Loucy (cell line): ENCODE measurements around the gene COL11A1.
"Not testable (repeated sequence)": the region's sequence is repeated elsewhere in the genome, so short reads cannot be mapped to it uniquely, and the experiment has no call there.

Experiments used
- H2AFZ ChIP-seq: fragments of 200-600 bp; sonication (generic); 2 replicates; pipeline ENCODE4 v1.6.0; 2016; ENCODE audit warnings: antibody characterized with exemption, mild to moderate bottlenecking, low read length, moderate library complexity
- H3F3A ChIP-seq: fragments of 200-600 bp; 2 replicates; pipeline ENCODE4 v1.6.0; 2016; ENCODE audit warnings: antibody characterized with exemption, low read depth, mild to moderate bottlenecking
- H3K27me3 ChIP-seq: fragments of 200-600 bp; sonication (generic); 2 replicates; pipeline ENCODE4 v1.6.1; 2014; ENCODE audit warnings: low read length, mild to moderate bottlenecking; ENCODE audit not compliant: insufficient read depth, poor library complexity, severe bottlenecking
- H3K36me3 ChIP-seq: fragments of 200-600 bp; sonication (generic); 2 replicates; pipeline ENCODE4 v1.6.1; 2016; ENCODE audit warnings: low read length; ENCODE audit not compliant: insufficient read depth
- H3K4me1 ChIP-seq: fragments of 200-600 bp; sonication (generic); 2 replicates; pipeline ENCODE4 v1.5.1; 2014; ENCODE audit warnings: low read length, mild to moderate bottlenecking; ENCODE audit not compliant: insufficient read depth, poor library complexity, severe bottlenecking
- H3K4me2 ChIP-seq: fragments of 200-600 bp; sonication (generic); 2 replicates; pipeline ENCODE4 v1.6.0; 2014; ENCODE audit warnings: antibody characterized with exemption, low read length, low read depth, mild to moderate bottlenecking; ENCODE audit not compliant: poor library complexity, severe bottlenecking
- H3K4me3 ChIP-seq: fragments of 200-600 bp; sonication (generic); 2 replicates; pipeline ENCODE4 v1.5.1; 2014; ENCODE audit warnings: low read length, mild to moderate bottlenecking, mixed read lengths; ENCODE audit not compliant: poor library complexity, severe bottlenecking
- H3K79me2 ChIP-seq: fragments of 200-600 bp; sonication (generic); 2 replicates; pipeline ENCODE4 v1.6.1; 2014; ENCODE audit warnings: low read length; ENCODE audit not compliant: insufficient read depth
- H3K9ac ChIP-seq: fragments of 200-600 bp; sonication (generic); 2 replicates; pipeline ENCODE4 v1.6.0; 2014; ENCODE audit warnings: mild to moderate bottlenecking, low read depth, low read length, moderate library complexity; ENCODE audit not compliant: poor library complexity, severe bottlenecking
- H3K9me2 ChIP-seq: fragments of 200-600 bp; sonication (generic); replicated peaks from 2 replicates; pipeline ENCODE4 v1.6.1; 2016; ENCODE audit warnings: low read depth, low read length, mixed read lengths
- H3K9me3 ChIP-seq: fragments of 200-600 bp; sonication (generic); 2 replicates; pipeline ENCODE4 v1.6.1; 2014; ENCODE audit warnings: mild to moderate bottlenecking, antibody characterized with exemption, low read length, low read depth; ENCODE audit not compliant: insufficient read depth
- H4K20me1 ChIP-seq: fragments of 200-600 bp; sonication (generic); 2 replicates; pipeline ENCODE4 v1.6.0; 2014; ENCODE audit warnings: antibody characterized with exemption, low read length, mild to moderate bottlenecking; ENCODE audit not compliant: insufficient read depth, poor library complexity, severe bottlenecking
- CTCF ChIP-seq: fragments of 200-600 bp; sonication (generic); conservative IDR thresholded peaks from 2 replicates; pipeline ENCODE4 v1.5.1; 2014; ENCODE audit warnings: mild to moderate bottlenecking, antibody characterized with exemption, low read length
- EZH2phosphoT487 ChIP-seq: fragments of 200-600 bp; IDR thresholded peaks from 2 replicates; pipeline ENCODE4 v1.6.1; 2018; ENCODE audit warnings: antibody characterized with exemption, mild to moderate bottlenecking, moderate library complexity, borderline replicate concordance

The COL11A1 gene

GRCh38 chr1:102937401-102937800, 170.9 kb downstream of the COL11A1 start:
- no peaks in the 10 kb centered on the region for H3K9me3 ChIP-seq
- H2AFZ ChIP-seq = no peak overlapping the region
- H4K20me1 ChIP-seq = no peaks in the 10 kb centered on the region
- H3F3A ChIP-seq = no peaks in the 10 kb centered on the region
- no peak for TF ChIP-seq CTCF
- no peak for TF ChIP-seq EZH2phosphoT487
- H3K27me3 ChIP-seq = no peaks in the 10 kb centered on the region
- H3K36me3 ChIP-seq = no peaks in the 10 kb centered on the region
- no peak overlapping the region for H3K4me2 ChIP-seq
- H3K9ac ChIP-seq = no peak overlapping the region
- H3K9me2 ChIP-seq = no peaks in the 10 kb centered on the region
- no peak overlapping the region for H3K4me3 ChIP-seq
- no peaks in the 10 kb centered on the region for H3K79me2 ChIP-seq
- H3K4me1 ChIP-seq = no peaks in the 10 kb centered on the region

GRCh38 chr1:102933362-102933761, 175.0 kb downstream of the COL11A1 start:
- not testable (repeated sequence) for H3K4me1 ChIP-seq, H3F3A ChIP-seq, H3K4me3 ChIP-seq, H2AFZ ChIP-seq, H3K36me3 ChIP-seq, H3K9me3 ChIP-seq, H3K9ac ChIP-seq, H3K9me2 ChIP-seq, H4K20me1 ChIP-seq, H3K27me3 ChIP-seq, H3K79me2 ChIP-seq, H3K4me2 ChIP-seq

GRCh38 chr1:102919659-102920058, 188.7 kb downstream of the COL11A1 start:
- Histone ChIP-seq H2AFZ (no peak overlapping the region), H3K9me2 (no peaks in the 10 kb centered on the region), H3K4me1 (no peaks in the 10 kb centered on the region), H4K20me1 (no peaks in the 10 kb centered on the region), H3K4me2 (no peak overlapping the region), H3K4me3 (no peak overlapping the region), H3K9ac (no peak overlapping the region), H3K9me3 (no peaks in the 10 kb centered on the region), H3K36me3 (no peaks in the 10 kb centered on the region), H3F3A (no peaks in the 10 kb centered on the region), H3K27me3 (no peaks in the 10 kb centered on the region), H3K79me2 (no peaks in the 10 kb centered on the region)
- TF ChIP-seq CTCF (no peak), EZH2phosphoT487 (no peak)

GRCh38 chr1:102901996-102902395, 206.3 kb downstream of the COL11A1 start:
- no peaks in the 10 kb centered on the region for H3K79me2 ChIP-seq
- TF ChIP-seq EZH2phosphoT487 = no peak
- TF ChIP-seq CTCF = no peak
- H3F3A ChIP-seq = no peaks in the 10 kb centered on the region
- no peak overlapping the region for H3K9ac ChIP-seq
- H3K9me3 ChIP-seq = no peaks in the 10 kb centered on the region
- no peaks in the 10 kb centered on the region for H3K36me3 ChIP-seq
- no peaks in the 10 kb centered on the region for H3K27me3 ChIP-seq
- no peaks in the 10 kb centered on the region; the same call in 1 of the 2 replicates for H3K9me2 ChIP-seq
- H3K4me1 ChIP-seq = no peaks in the 10 kb centered on the region
- no peak overlapping the region for H2AFZ ChIP-seq
- no peak overlapping the region for H3K4me3 ChIP-seq
- H4K20me1 ChIP-seq = no peaks in the 10 kb centered on the region
- H3K4me2 ChIP-seq = no peak overlapping the region
